SK-N-DZ (cell line): Measurements from ENCODE around the gene FAF1.
"Not testable (repeated sequence)": the region's sequence is repeated elsewhere in the genome, so short reads cannot be mapped to it uniquely, and the experiment has no call there.

ENCODE experiments used
- DNase-seq: peaks from one replicate; pipeline ENCODE4 v3.0.0-alpha.2; 2015; ENCODE audit warnings: low spot score

Gene FAF1

DNA sequence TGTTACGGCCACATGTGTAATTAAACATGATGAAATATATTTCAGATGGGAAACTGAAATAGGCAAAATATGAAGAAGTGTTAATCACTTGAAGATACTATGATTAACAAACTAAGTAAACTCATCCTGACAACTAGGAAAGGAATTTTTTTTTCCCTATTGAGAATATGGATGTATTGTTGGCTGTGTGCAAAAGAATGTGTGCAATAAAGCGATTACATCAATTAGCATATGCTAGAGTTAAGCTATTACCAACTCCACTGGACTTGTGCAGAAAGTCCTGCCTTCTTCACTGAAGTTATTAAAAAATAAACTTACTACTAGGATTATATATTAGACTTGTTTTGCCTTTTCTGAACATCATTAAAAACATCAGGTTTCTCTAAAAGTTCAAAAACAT, 393.7 kb downstream of the FAF1 start:
- no peak for DNase-seq

DNA sequence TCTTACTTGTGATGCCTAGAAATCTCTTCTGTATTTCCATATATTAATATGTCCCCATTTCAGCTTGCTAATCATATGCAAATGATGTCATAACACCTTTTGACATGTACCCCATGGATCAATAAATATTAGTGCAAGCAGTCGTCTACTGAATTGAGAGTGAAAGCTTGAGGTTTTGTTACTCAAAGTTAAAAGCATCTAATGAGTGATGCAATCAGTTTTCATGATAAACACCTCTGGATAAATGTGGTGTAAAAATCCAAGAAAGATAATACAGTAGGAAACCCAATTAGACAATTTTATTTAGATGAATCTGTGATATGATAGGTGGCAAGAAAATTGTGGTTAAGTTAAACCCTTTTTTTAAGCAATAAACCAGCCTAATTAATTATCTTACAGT, 395.6 kb downstream of the FAF1 start:
- no peak for DNase-seq

DNA sequence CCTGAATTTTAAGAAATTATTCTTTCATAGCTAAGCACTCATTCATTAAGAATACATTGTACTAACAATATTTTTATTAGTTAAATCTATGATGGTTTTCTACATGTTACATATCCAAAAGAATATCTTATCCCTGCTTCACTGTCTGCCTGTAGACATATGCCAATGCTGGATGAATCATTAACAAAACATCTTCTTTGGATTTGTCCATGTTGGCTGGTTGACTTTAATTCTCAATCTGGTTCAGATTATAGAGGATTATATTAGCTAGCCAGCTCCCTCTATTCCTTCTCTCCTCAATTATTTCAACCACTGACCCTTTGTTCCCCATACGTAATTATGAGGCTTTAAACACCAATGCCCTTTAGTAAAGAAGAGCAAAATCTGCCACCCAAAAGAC, 398.0 kb downstream of the FAF1 start:
- no peak for DNase-seq

DNA sequence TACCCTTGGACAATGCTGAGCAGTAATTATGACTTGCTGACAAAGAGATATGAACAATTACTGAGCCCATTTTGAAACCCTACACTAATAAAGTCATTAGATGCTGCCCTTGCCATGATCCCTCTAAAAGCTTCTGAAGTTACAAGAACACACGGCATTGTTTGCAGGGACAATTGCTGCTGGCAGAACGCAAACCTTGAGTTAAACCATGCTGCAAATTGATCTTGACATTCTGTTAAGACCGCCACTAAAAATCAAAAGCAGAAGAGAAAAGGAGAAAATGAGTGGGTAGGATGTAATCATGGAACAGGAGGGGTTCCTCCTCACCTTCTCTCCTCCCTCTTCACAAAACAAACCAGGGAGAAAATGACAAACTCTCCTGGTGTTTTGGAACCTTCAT, 400.6 kb downstream of the FAF1 start:
- no peak for DNase-seq

DNA sequence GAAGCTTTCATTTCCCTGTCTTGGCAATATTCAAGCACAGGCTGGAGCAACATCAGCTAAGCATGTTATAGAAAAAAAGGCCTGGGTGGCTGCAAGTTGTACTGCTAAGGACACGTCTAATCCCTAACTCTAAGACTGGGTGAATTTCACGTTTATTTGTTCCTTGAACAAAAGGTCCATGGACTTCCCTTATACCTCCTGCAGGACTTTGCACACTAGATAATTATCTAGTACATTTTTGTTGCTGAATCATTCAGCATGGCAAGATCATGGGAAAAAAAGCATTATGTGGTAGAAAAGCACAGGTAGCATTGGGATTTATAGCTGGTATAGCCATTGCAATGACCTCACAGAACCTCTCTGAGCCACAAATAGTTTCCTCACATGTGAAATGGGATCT, 406.1 kb downstream of the FAF1 start:
- DNase-seq, result no peak

DNA sequence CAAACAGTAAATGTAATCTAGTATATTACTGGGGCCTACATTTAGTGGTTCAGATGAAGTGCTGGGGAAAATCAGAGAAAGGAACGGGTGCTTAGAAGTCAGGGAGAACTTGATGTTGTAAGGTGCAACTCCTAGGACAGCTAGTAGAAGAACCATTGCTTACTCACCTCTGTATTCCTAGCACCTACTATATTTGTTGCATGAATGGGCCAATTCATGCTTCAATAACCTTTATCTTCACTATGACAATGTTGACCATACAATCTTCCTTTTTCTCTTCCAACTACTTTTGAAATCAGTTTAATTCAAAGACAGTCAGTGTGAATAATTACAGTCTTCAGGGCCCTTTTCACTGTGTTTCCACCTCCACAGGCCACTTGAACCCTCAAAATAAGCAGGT, 411.8 kb downstream of the FAF1 start:
- no peak for DNase-seq

DNA sequence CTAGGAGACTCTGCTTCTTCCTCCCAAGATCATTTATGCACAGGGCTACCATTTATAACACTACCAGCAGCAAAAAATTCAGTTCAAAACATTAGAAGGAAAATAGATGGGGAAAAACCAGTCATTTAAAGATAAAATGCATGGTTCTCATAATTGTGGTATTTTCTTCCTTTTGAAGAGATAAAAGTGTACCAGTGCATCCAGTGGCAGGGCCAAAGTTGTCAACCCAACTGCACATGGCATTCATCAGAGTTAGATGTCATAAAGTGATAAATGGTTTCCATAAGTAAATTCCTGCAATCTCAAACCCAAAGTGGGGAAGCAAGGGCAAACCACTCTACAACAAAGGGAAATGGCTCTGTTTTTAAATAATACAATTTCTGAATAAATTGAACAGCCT, 417.7 kb downstream of the FAF1 start:
- no peak for DNase-seq

DNA sequence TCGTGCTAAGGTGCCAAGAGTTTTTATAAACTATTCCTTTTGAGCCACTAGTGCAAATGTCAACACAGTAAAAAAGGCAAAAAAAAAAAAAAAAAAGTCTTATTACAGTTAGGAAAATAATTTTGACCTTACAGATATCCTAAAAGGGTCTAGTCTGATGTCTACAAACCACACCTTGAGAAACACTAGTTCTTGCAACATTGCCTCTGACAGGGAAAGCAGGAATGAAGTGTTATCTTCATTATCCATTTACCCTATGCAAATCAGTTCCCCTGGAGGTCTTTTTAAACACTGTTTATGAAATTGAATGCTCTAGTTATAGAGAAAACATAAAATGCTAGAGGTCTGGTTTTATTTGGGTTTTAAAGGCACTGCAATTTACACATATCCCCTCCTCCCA, 421.6 kb downstream of the FAF1 start:
- no peak for DNase-seq

DNA sequence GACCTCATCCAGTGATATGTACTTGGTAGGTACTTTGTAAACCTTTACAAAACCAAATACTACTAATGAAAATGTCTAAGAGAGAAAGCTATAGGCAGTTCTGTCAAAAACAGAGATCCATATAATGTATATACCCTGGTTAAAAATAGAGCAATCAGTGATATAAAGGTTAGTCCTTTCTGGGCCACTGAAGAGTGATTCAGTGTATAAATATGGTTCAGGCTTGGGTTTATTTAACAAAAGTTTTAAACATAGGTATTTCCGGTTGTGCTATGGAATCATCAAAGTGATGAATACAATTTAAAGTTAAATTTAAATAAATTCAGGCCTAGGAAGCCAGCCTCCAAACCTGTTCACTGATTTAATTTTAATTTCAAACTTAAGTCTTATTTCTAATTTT, 428.5 kb downstream of the FAF1 start:
- DNase-seq, result no peak

DNA sequence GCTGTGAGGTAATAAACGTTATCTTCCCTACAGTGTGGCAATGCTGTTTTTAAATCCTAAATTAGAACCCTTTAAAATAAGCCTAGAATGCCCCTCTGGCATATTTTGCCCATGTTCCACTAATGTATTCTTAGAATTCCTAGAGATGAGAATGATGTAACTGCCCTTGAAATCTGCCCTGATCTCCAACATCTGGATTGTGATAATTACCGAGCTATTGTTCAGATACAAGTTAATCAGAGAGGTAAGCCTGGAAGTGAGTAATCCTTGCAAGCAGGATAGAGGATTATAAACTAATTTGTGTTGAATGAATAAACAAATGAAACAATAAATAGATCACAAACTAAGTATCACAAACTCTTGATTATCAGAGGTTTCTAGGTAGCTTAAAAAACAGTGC, 429.0 kb downstream of the FAF1 start:
- no peak for DNase-seq

DNA sequence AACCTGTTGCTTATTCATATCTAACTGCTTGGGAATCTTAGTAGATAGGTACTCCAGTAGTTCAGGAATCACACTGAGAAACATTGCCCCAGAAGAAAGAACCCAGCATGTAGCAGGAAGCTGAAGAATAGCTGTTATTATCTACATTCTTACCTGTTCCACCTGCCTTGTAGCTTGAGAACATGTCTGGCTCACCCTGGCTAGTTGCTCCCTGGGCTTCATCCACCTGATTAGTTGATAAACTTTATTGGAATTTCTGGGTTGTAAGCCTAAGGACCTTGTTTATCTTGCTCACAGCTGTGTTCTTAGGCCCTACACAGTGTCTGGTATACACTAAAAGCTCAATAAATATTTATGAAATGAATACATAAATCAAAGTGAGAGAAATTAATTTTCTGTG, 430.6 kb downstream of the FAF1 start:
- DNase-seq, result no peak

DNA sequence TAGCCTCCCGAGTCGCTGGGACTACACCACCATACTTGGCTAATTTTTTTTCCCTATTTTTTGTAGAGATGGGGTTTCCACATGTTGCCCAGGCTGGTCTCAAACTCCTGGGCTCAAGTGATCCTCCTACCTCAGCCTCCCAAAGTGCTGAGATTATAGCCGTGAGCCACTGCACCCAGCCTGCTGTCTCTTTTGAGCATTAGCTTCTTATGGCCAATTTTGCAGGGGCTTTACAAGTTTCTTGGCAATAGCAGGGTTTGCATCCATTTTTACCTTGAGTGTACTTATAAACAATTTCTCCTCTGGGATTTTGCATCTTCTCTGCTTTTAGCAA, 432.1 kb downstream of the FAF1 start:
- not testable (repeated sequence) for DNase-seq

DNA sequence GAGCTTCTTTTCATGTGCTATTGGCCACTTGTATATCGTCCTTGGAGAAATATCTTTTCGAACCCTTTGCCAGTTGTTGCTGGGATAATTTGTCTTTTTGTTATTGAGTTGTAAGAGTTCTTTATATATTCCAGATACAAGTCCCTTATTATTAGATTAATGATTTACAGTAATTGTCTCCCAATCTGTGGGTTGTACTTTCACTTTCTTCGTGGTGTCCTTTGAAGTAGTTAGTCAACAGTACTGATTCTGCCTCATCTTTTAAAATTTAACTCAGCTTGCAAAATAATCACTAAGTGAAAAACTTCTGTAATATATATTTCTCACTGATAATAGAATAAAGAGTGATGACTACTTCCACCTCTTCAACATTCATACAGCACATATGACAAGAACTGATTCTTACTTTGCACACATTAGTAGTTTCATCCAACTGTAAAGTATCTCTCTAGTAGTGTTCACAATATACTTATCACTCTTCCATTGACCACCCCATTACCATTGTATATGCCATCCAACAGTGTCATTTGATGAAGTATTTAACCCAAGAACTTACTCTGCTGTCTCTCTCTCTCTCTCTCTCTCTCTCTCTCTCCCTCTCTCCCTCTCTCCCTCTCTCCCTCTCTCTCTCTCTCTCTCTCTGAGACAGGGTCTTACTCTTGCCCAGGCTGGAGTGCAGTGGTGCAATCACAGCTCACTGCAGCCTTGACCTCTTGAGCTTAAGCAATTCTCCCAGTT, 432.6 kb downstream of the FAF1 start:
- no peak for DNase-seq

DNA sequence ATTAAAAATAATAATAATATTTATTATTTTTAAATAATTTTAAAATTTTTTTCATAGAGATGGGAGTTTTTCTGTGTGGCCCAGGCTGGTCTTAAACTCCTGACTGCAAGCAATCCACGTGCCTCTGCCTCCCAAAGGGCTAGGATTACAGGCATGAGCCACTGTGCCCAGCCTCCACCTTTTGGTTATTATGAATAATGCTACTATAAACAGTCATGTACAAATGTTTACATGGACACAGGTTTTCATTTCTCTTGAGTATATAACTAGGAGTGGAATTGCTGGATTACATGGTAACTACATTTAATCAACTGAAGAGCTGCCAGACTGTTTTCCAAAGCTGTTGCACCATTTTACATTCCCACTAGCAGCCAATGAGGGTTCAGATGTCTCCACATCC, 433.6 kb downstream of the FAF1 start:
- DNase-seq, result no peak

DNA sequence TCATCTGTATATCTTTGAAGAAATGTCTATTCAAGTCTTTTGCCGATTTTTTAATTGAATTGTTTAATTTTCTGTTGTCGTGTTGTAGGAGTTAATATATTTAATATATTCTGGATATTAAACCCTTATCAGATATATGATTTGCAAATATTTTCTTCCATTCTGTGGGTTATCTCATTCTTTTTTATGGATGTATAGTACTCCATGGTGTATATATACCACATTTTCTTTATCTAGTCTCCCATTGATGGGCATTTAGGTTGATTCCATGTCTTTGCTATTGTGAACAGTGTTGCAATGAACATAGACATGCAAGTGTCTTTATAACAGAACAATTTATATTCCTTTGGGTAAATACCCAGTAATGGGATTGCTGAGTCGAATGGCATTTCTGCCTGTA, 436.5 kb downstream of the FAF1 start:
- no peak for DNase-seq

DNA sequence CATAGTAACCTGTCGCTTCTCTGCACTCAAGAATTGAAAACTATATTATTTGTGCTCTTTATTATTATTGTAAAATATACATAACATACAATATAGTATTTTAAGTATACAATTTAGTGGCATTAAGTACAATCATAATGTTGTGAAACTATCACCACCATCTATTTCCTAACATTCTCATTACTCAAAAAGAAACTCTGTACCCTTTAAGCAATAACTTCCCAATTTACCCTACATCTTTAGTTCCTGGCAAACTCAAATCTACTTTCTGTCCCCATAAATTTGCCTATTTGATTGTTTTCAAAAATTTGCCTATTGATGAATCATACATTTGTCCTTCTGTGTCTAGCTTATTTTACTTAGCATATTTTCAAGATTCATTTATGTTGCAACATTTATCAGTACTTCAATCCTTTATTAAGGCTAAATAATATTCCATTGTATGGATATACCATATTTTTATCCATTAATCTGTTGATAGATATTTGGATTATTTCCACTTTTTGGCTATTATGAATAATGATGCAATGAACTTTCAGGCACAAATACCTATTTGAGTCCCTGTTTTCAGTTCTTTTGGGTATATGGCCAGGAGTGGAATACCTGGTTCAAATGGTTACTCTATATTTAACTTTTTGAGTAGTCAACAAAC, 437.2 kb downstream of the FAF1 start:
- DNase-seq, result no peak

DNA sequence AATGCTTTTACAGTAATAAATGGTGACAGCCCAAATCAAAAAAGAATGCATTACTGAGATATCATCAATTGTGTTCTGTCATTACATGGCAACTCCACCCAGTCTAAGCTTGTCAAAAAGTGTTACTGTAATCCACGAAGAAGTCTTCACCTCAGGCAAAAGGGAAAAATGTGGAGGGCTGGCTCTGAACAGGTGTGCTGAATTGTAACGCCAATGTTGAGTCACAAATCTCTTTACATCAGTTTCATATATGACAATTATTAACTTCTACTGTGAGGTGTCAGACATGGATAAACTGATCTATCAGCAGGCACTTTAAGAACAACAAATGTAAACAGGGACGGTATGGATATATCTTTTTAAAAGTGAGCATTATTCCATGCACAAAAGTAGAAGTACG, 438.4 kb downstream of the FAF1 start:
- DNase-seq, result no peak

DNA sequence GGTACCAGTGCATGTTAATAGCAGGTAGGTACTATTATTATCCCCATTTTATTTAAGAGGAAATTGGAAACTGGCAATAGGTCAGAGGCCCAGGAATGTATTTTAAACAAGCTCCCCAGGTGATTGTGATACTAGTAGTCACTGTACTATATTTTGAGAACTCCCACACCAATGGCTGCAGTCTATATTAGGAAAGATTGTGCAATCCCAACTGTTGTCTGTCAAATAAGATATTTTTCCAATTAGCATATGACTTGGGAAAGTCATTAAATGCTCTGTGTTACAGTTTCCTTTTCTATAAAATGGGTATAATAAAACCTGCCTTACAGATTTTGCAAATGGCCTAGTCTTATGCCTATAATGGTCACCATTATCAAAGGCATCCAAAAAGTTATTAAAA, 442.6 kb downstream of the FAF1 start:
- DNase-seq, result no peak

DNA sequence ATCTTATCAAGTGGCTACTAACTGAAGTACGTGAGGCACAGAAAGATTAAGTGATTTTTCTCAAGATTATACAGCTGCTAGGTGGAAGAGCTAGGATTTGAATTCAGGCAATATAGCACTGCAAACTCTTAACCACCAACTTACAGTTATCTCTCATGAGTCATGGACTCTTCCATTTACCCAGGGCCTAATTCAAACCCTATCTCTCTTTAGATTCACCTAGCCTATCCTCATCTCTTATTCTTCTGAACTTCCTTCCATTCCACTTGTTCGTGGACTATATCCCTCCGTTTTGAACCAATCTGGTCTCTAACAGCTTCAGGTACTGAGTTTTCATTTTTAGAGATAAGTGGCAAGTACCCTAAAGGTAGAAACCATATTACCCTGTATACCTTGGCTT, 444.0 kb downstream of the FAF1 start:
- no peak for DNase-seq

DNA sequence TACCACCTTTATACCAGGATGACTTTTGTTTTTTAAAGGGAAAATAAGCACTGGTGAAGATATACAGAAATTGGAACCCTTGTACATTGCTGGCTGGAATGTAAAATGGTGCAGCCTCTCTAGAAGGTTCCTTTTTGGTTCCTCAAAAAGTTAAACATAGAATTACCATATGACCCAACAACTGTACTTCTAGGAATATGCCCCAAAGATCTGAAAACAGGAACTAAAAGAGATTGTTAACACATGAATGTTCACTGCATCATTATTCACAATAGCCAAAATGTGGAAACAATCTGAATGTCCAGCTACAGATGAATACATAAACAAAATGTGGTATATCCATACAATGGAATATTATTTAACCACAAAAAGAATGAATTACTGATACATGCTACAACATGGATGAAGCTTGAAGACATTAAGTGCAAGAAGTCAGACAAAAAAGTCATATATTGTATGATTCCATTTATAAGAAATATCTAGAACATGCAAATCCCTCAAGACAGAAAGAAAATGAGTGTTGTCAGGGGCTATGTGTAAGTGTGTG, 452.0 kb downstream of the FAF1 start:
- DNase-seq, result no peak

DNA sequence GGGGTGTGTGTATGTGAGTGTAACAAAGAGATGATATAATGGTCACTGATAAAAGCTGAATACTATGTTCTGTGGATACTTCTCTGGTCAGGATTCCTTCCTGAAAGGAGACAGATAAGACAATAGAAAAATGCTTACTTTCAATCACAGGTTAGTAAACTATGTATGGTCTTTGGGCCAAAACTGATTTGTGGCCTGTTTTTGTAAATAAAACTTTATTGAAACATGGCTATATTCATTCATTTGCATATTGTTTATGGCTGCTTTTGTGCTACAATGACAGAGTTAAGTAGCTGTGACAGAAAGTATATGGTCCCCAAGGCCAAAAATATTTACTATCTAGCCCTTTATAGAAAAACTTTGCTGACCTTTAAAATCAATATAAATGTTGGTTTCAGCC, 454.6 kb downstream of the FAF1 start:
- DNase-seq, result no peak

DNA sequence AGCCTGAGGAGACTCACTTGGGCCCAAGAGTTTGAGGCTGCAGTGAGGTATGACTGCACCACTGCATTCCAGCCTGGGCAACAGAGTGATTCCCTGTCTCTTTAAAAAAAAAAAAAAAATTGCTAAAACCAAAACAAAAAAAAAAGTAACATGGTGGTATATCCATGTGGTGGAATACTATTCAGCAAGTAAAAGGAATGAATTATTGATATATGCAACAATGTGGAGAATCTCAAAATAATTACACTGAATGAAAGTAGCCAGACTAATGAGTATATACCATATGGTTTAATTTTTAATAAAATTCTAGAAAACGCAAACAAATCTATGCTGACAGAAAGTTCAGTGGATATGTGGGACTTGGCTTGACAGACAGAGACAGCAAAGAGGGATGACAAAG, 456.6 kb downstream of the FAF1 start:
- no peak for DNase-seq

DNA sequence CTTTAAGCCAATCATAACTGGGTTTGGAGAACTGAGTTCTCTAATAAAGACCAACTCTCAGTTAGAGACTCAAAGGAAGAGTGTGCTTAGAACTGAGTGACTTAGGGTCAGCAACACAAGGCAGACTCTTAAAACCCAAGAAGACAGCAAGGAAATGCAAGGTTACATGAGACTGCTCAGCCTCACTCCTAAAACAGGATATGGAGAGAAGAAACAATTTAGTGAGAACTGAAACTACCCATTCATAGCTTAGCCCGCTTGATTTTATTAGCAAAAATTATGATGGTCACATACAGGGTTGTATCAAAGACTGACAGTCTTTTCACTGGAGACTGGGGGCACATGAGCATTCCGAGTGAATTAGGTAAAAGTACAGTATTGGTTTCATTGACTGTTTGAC, 457.9 kb downstream of the FAF1 start:
- DNase-seq, result no peak

DNA sequence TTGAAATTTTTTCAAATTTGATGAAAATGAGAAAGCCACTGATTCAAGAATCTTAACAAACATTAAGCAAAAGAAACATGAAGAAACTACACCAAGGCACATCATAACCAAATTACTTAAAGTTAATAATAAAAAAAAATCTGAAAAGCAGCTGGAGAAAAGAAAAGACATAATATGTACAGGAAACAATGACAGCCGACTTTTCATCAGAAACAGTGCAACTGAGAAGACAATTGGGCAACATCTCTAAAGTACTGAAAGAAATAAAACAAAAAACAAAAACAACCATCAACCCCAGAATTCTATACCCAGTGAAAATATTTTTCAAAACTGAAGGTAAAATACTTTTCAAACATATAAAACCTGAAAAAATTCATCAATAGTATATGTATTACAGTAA, 463.1 kb downstream of the FAF1 start:
- DNase-seq, result no peak
